BLaER1 (cell line): ENCODE data around the gene LZTS3.
"Not testable (repeated sequence)": the region's sequence is repeated elsewhere in the genome, so short reads cannot be mapped to it uniquely, and the experiment has no call there.

ENCODE experiments used
- H3K27ac ChIP-seq: shearing (Covaris generic); formaldehyde crosslinking; 2 replicates; pipeline ENCODE4 v1.8.1; 2022
- H3K27me3 ChIP-seq: shearing (Covaris generic); formaldehyde crosslinking; 2 replicates; pipeline ENCODE4 v1.8.1; 2022
- H3K36me3 ChIP-seq: shearing (Covaris generic); formaldehyde crosslinking; 2 replicates; pipeline ENCODE4 v1.8.1; 2022
- H3K4me1 ChIP-seq: shearing (Covaris generic); formaldehyde crosslinking; 2 replicates; pipeline ENCODE4 v1.8.1; 2022
- H3K4me2 ChIP-seq: shearing (Covaris generic); formaldehyde crosslinking; 2 replicates; pipeline ENCODE4 v1.8.1; 2022
- H3K4me3 ChIP-seq: shearing (Covaris generic); formaldehyde crosslinking; 2 replicates; pipeline ENCODE4 v1.8.1; 2022
- H3K9ac ChIP-seq: shearing (Covaris generic); formaldehyde crosslinking; 2 replicates; pipeline ENCODE4 v1.8.1; 2022
- H3K9me3 ChIP-seq: shearing (Covaris generic); formaldehyde crosslinking; 2 replicates; pipeline ENCODE4 v1.8.1; 2022
- H4K20me1 ChIP-seq: shearing (Covaris generic); formaldehyde crosslinking; 2 replicates; pipeline ENCODE4 v1.8.1; 2022
- Cebpa-rat ChIP-seq: shearing (Covaris generic); IDR thresholded peaks from 2 replicates; pipeline ENCODE4 v1.8.1; 2022

The LZTS3 gene

GRCh38 chr20:3193806-3194616 is 20.7 kb upstream of the LZTS3 start:
- Histone ChIP-seq H3K4me2 (no peak overlapping the region), H4K20me1 (peaks cover 24% of the 10 kb centered on the region), H3K36me3 (peaks cover 99% of the 10 kb centered on the region), H3K9me3 (no peaks in the 10 kb centered on the region), H3K4me1 (no peaks in the 10 kb centered on the region), H3K27me3 (no peaks in the 10 kb centered on the region), H3K9ac (no peak overlapping the region), H3K4me3 (no peak overlapping the region), H3K27ac (no peak overlapping the region)
- no peak for TF ChIP-seq Cebpa-rat

- no peaks in the 10 kb centered on the region for H3K27me3 ChIP-seq
- no peak overlapping the region for H3K9ac ChIP-seq
- H3K9me3 ChIP-seq = no peaks in the 10 kb centered on the region
- H3K4me2 ChIP-seq = no peak overlapping the region
- H3K4me3 ChIP-seq = no peak overlapping the region
- H3K36me3 ChIP-seq = peaks cover 98% of the 10 kb centered on the region
- no peaks in the 10 kb centered on the region for H3K4me1 ChIP-seq
- H3K27ac ChIP-seq = no peak overlapping the region
- H4K20me1 ChIP-seq = peaks cover 25% of the 10 kb centered on the region
- TF ChIP-seq Cebpa-rat = no peak
Measured at GRCh38 chr20:3192226-3193015, 19.1 kb upstream of the LZTS3 start.

DNA sequence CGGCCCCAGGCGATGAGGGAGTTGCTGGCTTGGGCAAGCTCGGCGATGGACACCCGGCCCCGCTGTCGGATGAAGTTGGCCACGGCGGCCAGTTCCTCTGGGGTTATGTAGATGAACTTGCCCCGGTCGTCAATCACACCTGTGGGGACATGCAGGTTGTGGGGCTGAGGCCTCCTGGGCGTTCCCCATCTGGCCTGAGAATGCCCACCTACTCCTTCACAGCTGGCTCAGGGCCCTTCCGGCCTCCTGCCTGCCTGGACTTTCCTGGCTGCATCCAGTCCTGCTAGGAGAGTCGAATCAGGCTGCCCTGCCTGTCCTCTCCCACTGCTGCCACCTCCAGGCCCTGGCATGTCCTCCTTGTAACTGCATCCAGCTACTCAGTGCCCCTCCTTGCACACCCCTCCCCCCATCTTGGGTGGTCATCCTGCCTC is 17.3 kb upstream of the LZTS3 start:
- no peak for TF ChIP-seq Cebpa-rat
- Histone ChIP-seq H3K4me3 (no peak overlapping the region), H3K4me2 (no peak overlapping the region), H4K20me1 (peaks cover 25% of the 10 kb centered on the region), H3K9ac (no peak overlapping the region), H3K27ac (no peak overlapping the region), H3K36me3 (peaks cover 80% of the 10 kb centered on the region), H3K9me3 (no peaks in the 10 kb centered on the region), H3K27me3 (no peaks in the 10 kb centered on the region), H3K4me1 (no peaks in the 10 kb centered on the region)

- no peak overlapping the region for H3K4me3 ChIP-seq
- H3K36me3 ChIP-seq = peaks cover 73% of the 10 kb centered on the region
- H4K20me1 ChIP-seq = peaks cover 19% of the 10 kb centered on the region; the same call in 1 of the 2 replicates
- TF ChIP-seq Cebpa-rat = no peak
- no peaks in the 10 kb centered on the region for H3K4me1 ChIP-seq
- H3K9ac ChIP-seq = no peak overlapping the region
- H3K9me3 ChIP-seq = no peaks in the 10 kb centered on the region
- no peak overlapping the region for H3K27ac ChIP-seq
- no peaks in the 10 kb centered on the region for H3K27me3 ChIP-seq
- H3K4me2 ChIP-seq = no peak overlapping the region
Measured at GRCh38 chr20:3189561-3190131, 16.3 kb upstream of the LZTS3 start.

- no peak overlapping the region for H3K4me3 ChIP-seq
- no peak overlapping the region for H3K9ac ChIP-seq
- H3K9me3 ChIP-seq = no peaks in the 10 kb centered on the region
- no peak for TF ChIP-seq Cebpa-rat
- H3K27me3 ChIP-seq = no peaks in the 10 kb centered on the region
- peaks cover 66% of the 10 kb centered on the region for H3K36me3 ChIP-seq
- H3K4me1 ChIP-seq = no peaks in the 10 kb centered on the region
- peaks cover 13% of the 10 kb centered on the region; the same call in 1 of the 2 replicates for H4K20me1 ChIP-seq
- H3K27ac ChIP-seq = no peak overlapping the region
- H3K4me2 ChIP-seq = no peak overlapping the region
Measured at GRCh38 chr20:3188823-3189413, 15.6 kb upstream of the LZTS3 start.

DNA sequence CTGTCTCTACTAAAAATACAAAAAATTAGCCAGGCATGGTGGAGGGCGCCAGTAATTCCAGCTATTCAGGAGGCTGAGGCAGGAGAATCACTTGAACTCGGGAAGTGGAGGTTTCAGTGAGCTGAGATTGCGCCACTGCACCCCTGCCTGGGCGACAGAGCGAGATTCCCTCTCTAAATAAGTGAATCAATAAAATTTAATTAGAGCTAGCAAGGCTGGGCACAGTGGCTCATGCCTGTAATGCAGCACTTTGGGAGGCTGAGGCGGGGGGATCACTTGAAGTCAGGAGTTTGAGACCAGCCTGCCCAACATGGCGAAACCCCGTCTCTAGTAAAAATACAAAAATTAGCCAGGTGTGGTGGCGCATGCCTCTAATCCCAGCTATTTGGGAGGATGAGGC is 14.5 kb upstream of the LZTS3 start:
- peaks cover 13% of the 10 kb centered on the region; the same call in 1 of the 2 replicates for H4K20me1 ChIP-seq
- not testable (repeated sequence) for H3K4me3 ChIP-seq, H3K4me1 ChIP-seq, H3K4me2 ChIP-seq, H3K9ac ChIP-seq, H3K9me3 ChIP-seq, H3K27ac ChIP-seq, H3K27me3 ChIP-seq
- H3K36me3 ChIP-seq = peaks cover 55% of the 10 kb centered on the region

DNA sequence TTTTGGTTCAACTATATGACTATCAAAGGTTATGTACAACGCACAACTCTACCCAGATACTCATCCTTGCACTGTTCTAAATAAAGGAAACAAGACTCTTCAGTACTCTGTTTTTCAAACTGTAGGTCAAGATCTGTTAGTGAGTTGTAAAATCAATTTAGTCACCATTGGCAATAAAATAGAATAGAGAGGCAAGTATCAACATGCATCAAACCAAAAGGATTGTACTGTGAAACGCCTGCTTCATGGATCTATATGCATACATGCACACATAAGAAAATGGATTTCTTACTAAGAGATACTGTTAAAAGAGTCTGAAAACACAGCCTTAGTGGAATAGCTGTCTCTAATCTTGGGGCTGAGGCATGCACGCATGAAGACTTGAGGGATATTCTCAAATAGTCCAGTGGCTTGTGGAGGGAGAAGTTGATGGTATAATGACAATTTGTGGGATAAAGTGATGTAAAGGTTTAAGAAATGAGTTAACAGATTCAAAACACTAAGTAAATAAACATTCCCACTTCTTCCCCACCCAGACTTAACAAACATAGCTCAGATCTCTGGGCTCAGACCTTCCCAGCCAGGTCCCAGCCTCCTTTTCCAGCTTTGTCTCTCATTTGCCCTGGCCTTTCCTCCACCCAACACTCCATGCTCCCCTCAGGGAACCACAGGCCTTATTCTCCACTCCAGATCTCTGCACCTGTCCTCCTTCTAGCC is 10.7 kb upstream of the LZTS3 start:
- peaks cover 18% of the 10 kb centered on the region for H3K36me3 ChIP-seq
- H3K4me3 ChIP-seq = no peak overlapping the region
- H3K27me3 ChIP-seq = no peaks in the 10 kb centered on the region
- no peaks in the 10 kb centered on the region for H3K4me1 ChIP-seq
- no peak overlapping the region for H3K4me2 ChIP-seq
- no peak overlapping the region for H3K9ac ChIP-seq
- no peak for TF ChIP-seq Cebpa-rat
- no peaks in the 10 kb centered on the region for H3K9me3 ChIP-seq
- no peak overlapping the region for H3K27ac ChIP-seq
- 0 out of 2 replicates have a peak, but pooled peaks cover 2% of the 10 kb centered on the region for H4K20me1 ChIP-seq

GRCh38 chr20:3182429-3182828 is 9.1 kb upstream of the LZTS3 start:
- not testable (repeated sequence) for H3K9me3 ChIP-seq, H3K4me1 ChIP-seq, H3K9ac ChIP-seq, H4K20me1 ChIP-seq, H3K4me3 ChIP-seq, H3K36me3 ChIP-seq, H3K27ac ChIP-seq, H3K4me2 ChIP-seq, H3K27me3 ChIP-seq

GRCh38 chr20:3181270-3181669 is 7.9 kb upstream of the LZTS3 start:
- no peak overlapping the region for H3K27ac ChIP-seq

More at GRCh38 chr20:3181270-3181669, 7.9 kb upstream of the LZTS3 start:
- TF ChIP-seq Cebpa-rat = no peak
- H3K4me1 ChIP-seq = no peaks in the 10 kb centered on the region
- 0 out of 2 replicates have a peak, but pooled peaks cover 3% of the 10 kb centered on the region for H3K36me3 ChIP-seq
- no peak overlapping the region for H3K9ac ChIP-seq
- H3K9me3 ChIP-seq = no peaks in the 10 kb centered on the region
- peaks cover 3% of the 10 kb centered on the region for H3K27me3 ChIP-seq
- no peak overlapping the region for H3K4me2 ChIP-seq
- H3K4me3 ChIP-seq = no peak overlapping the region
- 0 out of 2 replicates have a peak, but pooled peaks cover 9% of the 10 kb centered on the region for H4K20me1 ChIP-seq
